ENCODE results near the gene CCNL2.
A peak's percentile ranks its signal among the peaks of the same experiment; 100 is the strongest.

- peak in 1 of 2 experiments; percentile 26; a peak in 2 of 4 replicates for TF ChIP-seq CTCF (conservative IDR thresholded peaks at IDR 0.05; ENCODE audit: low read depth in 2 of 2)
- TF ChIP-seq CREB1 (CRISPR knock-in tag; IDR thresholded peaks at IDR 0.05; ENCODE audit: low read depth) = peak; percentile 93
- no peak for TF ChIP-seq EZH2phosphoT487 (IDR thresholded peaks at IDR 0.05; ENCODE audit: unreplicated experiment)
- TF ChIP-seq, protein P1, sequence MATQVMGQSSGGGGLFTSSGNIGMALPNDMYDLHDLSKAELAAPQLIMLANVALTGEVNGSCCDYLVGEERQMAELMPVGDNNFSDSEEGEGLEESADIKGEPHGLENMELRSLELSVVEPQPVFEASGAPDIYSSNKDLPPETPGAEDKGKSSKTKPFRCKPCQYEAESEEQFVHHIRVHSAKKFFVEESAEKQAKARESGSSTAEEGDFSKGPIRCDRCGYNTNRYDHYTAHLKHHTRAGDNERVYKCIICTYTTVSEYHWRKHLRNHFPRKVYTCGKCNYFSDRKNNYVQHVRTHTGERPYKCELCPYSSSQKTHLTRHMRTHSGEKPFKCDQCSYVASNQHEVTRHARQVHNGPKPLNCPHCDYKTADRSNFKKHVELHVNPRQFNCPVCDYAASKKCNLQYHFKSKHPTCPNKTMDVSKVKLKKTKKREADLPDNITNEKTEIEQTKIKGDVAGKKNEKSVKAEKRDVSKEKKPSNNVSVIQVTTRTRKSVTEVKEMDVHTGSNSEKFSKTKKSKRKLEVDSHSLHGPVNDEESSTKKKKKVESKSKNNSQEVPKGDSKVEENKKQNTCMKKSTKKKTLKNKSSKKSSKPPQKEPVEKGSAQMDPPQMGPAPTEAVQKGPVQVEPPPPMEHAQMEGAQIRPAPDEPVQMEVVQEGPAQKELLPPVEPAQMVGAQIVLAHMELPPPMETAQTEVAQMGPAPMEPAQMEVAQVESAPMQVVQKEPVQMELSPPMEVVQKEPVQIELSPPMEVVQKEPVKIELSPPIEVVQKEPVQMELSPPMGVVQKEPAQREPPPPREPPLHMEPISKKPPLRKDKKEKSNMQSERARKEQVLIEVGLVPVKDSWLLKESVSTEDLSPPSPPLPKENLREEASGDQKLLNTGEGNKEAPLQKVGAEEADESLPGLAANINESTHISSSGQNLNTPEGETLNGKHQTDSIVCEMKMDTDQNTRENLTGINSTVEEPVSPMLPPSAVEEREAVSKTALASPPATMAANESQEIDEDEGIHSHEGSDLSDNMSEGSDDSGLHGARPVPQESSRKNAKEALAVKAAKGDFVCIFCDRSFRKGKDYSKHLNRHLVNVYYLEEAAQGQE (IDR thresholded peaks at IDR 0.05; ENCODE audit: unreplicated experiment) = no peak
- TF ChIP-seq EZH2 (IDR thresholded peaks at IDR 0.05; ENCODE audit: low read depth, unreplicated experiment) = no peak
- TF ChIP-seq POLR2AphosphoS5 (IDR thresholded peaks at IDR 0.05; ENCODE audit: low read depth) = peak; percentile 81
- peak; percentile 82; the same call in 1 of the 2 replicates for TF ChIP-seq ZNF114 (CRISPR knock-in tag; IDR thresholded peaks at IDR 0.05)
Measured at GRCh38 chr1:1374929-1375662, 24.0 kb downstream of the CCNL2 start, which contains the start of gene AURKAIP1.
